ENCODE results near the gene RCN1.
"Not testable (repeated sequence)": the region's sequence is repeated elsewhere in the genome, so short reads cannot be mapped to it uniquely, and the experiment has no call there.

The RCN1 gene

DNA sequence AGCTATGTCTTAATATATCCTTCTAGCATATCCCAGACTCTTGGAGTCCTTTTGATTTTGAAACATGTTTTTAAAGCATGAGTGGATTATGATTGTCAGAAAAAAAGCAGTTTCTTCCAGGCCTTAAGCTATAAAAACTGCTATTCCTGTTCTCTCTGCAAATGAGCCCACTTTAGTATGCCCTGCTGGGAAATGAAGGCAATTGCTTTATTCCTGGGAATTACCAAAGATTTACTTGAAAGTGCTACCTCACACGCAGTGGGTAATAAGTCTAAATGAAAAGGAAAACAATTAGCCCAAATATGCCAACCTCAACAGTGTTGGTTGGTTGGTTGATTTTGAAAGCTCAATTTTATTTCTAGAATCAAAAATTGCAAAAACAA lies 17.2 kb upstream of the RCN1 start:
- in situ Hi-C loops (cut with MboI; ENCODE audit: low sequenced_read_pairs): no loop called here

DNA sequence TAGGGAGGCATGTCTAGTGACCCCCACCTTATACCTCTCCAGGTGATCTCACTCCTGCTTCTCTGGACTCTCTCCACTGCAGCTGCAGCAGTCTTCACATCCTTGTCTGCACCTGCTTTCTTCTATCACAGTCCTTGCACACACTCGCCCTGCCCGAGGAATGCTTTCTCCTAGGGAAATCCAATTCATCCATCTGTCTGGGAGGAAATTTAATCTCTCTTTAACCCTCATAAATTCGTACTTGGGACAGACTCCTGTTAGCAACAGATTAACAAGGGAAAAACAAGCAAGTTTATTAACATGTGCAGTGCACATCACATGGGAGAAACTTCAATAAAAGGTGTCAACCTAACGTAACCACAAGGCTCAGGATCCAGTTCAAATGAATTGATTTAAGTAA lies 11.3 kb upstream of the RCN1 start:
- in situ Hi-C loops (cut with MboI; ENCODE audit: low sequenced_read_pairs): no loop called here

DNA sequence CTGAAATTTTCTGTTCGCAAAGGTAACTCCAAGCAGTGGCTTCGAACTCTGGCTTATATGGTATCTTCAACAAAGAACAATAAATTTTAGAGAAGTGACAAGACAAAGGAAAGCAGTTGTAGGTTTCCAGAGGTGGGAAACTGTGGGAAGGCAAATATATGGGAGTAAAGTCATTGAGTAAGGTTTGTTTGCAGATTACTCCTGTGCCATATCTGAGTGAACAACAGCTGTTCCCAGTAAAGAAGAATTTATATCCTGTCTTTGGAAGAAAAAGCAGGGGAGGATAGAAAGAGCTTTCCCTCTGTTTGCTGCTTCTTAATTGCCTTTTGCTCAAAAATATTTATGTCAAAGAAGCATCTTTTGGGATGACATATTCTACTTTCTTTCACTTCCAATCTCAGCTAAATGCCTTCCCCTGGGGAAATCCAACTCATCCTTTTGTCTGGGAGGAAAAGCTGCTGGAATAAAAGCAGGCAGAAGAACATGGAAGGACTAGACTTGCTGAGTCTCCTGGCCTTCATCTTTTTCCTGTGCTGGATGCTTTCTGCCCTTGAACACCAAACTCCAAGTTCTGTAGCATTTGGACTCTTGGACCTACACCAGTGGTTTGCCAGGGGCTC lies 10.4 kb upstream of the RCN1 start:
- in situ Hi-C loops (cut with MboI; ENCODE audit: low sequenced_read_pairs): no loop called here

DNA sequence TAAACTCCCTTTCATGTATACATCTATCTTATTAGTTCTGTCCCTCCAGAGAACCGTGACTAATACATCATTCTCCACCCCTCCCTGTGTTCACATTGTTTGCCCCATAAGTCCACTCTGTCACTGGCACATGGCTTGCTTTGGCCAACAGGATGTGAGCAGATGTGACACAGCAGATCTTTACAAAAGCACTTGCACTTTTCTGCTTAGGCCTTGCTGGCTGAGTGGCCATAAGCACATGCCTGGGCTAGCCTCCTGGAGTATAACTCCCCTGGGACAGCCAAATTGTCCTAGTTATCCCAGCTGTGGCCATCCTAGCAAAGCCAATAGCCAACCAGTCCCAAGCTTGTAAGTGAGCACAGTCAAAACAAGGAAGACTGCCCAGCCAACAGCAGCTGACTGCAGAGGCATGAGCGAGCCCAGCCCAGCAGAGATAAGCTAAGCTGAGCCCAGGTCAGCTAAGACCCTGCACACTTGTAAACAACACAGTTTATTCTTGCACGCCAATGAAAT lies 9.7 kb upstream of the RCN1 start:
- in situ Hi-C loops (cut with MboI; ENCODE audit: low sequenced_read_pairs): no loop called here

DNA sequence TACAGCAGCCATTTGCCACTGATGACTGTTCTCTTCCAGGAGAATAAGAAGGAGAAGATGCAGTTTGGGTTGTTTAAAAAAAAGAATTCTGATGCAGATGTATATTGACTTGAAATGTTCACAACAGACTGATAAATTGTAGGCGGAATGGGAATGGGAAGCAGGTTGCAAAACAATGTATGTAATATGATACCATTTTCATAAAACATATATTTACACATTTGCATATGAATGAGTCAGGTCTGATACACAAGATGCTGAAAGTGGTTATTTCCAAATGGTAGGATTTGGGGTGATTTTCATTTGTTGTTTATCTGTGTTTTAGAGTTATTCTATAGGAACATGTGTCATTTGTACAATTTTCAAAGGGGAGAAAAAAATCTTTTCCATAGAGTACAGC lies 9.0 kb upstream of the RCN1 start:
- in situ Hi-C loops (cut with MboI; ENCODE audit: low sequenced_read_pairs): no loop called here

DNA sequence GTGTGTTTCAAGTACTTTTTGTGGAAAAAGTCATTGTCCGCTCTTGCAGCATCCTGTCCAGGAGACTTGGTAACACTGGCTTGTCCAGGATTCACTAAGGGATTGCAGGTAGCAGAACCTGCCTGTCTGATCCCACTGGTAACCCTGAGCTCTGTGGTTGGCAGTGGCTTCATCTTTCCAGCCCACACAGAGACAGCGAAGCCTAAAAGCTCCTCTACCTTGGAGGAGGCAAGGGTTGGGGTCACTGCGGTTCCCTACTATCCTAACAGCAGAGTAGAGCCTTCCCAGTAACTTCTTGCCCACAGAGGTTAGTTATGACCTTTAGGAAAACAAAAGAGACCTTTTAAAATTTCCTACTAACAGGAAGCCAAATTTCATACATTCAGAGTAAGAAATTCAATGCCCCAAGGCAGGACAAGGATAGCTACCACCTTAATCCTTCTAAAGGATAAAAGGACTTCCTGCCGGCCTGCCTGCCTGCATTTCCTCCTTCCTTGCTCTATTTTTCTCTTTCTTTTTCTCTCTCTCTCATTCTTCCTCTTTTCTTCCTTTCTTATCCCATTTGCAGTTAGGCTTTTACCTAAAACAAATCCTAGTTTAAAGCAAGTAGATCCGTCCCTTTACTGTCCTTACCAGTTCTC lies 8.4 kb upstream of the RCN1 start:
- in situ Hi-C loops (cut with MboI; ENCODE audit: low sequenced_read_pairs): no loop called here

DNA sequence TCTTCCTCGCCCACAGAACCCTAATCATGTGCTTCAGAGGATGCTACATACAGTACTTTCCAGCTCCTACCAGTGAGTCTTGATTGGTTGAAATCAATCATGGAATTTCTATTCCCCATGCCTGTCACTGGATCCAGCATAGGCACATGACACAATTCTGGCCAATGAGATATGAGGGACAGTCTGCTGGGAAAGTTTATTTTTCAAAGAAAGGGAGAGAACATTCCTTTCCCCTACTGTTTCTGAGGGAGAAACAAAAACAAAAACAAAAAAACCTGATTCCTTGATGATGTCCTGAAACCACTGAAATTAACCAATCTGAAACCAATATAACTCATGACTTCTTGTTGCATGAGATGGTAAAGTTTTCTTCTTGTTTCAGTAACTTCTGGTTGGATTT lies 3.3 kb upstream of the RCN1 start:
- in situ Hi-C loops (cut with MboI; ENCODE audit: low sequenced_read_pairs): no loop called here

DNA sequence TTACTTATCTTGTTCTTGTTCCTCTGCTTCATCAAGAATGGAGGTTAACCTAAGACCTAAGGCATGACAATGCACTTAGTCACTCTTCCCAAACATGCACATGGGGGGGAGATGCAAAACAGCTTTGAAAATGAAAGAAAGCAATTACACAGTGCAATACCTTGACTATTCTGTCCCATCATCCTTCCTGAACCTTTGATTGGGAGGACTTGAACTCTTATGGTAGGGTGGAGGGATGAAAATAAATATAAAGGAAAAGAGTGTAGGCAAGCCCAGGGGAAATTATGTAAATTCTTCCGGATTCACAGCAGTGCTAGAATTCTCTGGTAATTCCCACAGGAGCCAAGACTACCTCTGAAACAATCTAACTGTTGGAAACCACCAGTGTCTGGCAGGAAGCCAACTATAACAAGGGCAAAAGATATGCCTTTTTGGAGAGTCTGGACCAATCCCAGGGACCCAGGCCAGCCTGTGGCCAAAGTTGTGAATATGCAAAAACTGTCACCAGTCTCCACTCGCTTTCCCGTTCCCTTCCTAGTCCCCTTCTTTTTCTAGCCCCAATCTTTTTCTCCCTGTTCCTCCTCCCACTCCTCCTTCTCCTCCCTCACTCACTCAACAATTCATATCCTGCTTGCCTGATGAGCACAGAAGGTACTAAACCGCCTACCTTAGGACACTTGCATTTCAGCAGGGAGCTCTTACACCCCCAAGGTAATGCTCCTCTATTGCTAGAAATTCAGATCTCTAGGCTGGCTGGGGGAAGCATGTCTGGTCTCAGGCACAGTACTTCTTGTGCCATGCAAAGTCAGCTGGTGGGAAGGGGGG lies 2.5 kb upstream of the RCN1 start:
- in situ Hi-C loops (cut with MboI; ENCODE audit: low sequenced_read_pairs): no loop called here

DNA sequence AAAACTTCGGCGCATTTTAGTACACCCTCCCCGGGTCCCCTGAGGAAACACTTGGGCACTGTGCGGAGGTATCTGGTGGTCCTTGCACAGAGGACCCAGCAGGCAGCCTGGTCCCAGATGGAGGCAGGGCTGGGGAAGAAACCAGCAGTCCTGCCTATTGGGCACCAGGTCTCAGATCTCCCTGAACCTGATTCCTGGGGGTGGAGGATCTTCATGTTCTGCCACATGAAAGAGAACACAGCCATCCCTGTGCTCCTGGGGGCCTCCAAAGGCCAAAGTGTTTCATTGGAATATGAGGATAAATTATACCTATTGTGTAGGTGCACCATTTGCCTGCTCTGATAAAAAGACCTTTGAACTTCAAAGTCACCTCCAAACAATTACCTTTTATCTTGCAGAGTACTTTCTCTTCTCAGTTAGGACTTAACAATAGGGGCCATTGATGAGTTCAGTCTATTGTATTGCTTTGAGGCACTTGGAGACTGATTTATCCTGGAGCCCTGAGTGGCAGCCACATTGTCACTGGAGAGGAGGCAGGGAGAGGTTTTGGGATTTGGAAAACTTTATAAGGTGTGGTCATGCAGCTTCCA lies 1.8 kb downstream of the RCN1 start:
- in situ Hi-C loops (cut with MboI; ENCODE audit: low sequenced_read_pairs): no loop called here

DNA sequence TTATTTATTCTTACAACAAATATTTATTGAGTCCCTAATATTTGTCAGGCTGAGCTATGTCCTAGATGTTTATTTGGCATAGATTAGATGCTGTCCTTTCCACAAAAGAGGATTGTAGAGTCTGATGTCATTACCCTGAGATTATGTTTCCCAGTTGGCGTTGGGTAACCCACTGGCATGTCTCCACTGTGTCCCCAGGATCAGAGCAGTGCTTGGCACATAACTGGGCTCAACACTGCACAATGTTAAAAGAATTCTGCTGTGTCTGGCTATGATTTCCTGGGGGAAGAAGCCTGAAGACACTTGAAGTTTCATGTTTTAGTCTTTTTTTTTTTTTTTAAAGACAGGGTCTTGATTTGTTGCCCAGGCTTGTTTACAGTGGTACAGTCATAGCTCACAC lies 4.0 kb downstream of the RCN1 start:
- in situ Hi-C loops (cut with MboI; ENCODE audit: low sequenced_read_pairs): no loop called here

DNA sequence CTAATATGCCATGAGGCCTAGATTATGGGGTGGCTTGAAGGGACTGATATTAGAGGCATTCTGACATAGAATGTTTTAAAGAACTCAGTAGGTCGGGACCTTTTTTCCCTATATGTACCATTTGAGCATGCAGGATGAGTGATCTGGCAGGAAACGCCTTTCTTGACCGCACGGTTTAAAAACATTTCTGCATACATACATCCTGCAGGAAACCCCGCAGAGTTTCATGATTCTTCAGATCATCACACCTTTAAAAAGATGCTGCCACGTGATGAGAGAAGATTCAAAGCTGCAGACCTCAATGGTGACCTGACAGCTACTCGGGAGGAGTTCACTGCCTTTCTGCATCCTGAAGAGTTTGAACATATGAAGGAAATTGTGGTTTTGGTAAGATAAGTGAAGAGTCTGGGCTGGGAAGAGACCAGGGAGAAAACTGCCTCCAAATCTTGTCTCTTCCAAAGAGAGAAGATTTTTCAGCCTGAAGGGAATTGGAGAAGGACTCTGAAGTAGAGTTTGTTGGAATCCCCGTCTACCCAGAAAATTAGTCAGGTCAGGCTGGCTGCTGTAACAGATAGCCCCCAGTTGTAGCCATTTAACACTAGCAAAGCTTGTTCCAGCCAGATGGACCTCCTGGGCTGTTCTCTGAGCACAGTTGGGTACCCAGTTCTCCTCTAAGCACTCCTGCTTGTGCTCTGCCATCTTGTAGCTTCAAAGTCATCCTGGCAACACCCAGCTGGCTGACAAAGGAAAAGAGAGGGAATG lies 7.4 kb downstream of the RCN1 start:
- in situ Hi-C loops (cut with MboI; ENCODE audit: low sequenced_read_pairs): no loop called here

DNA sequence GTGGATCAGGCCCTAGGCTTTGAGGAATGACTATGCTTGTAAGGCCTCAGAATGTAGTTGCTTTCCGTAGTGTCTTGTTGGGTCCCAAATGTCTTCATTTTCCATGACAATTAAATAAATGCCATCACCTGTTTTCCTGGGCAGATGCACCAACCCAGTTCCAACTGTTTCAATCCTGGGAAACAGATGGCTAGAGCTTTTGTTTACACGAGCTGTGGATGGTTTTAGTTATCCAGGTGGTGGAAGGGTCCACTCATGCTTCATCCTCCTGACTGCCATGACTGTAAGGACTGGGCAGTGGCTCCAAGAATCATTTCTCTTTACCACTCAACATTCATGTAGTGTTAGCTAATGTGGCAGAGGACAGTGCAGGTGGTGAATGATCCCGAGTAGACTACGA lies 8.6 kb downstream of the RCN1 start:
- in situ Hi-C loops (cut with MboI; ENCODE audit: low sequenced_read_pairs): no loop called here

DNA sequence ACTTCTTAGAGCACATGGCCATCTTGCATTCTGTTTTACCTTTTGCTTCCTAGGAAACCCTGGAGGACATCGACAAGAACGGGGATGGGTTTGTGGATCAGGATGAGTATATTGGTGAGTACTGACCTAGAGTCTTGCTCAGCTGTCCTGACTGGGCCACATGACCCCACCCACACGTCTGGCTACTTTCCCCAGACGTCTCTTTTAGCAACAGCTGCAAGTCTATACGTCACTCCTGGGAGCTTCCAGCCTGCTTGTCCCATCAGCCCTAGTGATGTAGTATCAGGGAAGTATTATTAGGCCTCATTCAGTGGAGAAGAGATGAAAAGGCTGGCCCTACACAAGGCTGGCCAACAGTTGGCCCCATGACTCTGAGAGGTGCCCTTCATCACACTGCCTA lies 9.6 kb downstream of the RCN1 start:
- in situ Hi-C loops (cut with MboI; ENCODE audit: low sequenced_read_pairs): no loop called here

DNA sequence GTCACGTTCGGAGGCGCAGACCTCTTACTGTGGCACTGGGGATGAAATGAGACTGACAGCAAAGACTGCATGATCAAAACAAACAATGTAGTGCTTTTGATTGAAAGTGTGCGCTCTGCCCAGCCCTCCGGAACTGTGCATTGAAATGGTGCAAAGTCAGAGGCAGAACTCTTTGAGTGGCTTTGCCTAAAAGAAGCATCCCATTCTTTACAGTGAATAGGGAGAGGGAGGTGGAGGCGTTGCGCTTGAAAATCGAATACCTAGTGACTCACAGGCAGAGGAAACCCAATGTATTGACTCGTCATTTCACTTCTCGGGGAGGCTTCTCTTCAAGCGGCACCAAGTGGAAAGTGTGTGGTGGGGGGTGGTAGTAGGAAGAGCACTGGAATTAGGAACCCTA lies 10.9 kb downstream of the RCN1 start:
- in situ Hi-C loops (cut with MboI; ENCODE audit: low sequenced_read_pairs): no loop called here

DNA sequence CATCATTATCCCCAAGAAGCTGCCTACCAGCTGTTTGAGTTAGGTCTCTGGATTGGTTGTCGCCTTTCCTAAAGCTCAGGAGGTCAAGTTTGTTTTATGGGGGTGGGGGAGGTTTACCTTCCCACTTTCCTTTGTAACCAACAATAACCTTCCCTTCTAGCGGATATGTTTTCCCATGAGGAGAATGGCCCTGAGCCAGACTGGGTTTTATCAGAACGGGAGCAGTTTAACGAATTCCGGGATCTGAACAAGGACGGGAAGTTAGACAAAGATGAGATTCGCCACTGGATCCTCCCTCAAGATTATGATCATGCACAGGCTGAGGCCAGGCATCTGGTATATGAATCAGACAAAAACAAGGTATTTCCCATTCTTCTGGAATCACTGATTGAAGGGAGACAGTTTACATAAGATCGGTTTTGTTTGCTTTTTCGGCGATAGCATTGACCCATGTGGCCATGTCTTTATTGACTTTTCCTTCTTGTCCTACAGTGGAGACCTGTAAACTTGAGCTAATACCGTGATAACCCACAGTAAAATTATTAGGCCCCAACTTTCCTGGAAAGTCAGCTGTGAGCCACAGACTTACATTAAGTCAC lies 12.3 kb downstream of the RCN1 start:
- in situ Hi-C loops (cut with MboI; ENCODE audit: low sequenced_read_pairs): not testable (repeated sequence)

DNA sequence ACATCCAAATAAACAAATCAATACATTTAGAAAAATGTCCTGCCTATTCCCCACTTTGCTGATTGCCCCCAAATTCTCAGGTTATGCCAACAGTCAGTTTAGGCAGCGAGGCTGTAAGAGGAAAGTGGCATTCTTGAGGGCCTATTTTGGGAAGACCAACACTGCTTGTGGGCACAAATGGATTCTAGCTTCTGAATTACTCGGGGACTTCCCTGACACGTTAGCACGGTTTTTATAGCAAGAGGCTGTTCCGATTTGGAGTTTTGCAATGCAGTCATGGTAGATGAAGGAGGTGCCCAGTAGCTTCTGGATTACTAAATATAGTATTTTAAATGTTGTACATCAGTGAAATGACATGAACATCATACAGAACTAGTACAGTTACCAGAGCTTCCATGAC lies 13.1 kb downstream of the RCN1 start:
- in situ Hi-C loops (cut with MboI; ENCODE audit: low sequenced_read_pairs): no loop called here

DNA sequence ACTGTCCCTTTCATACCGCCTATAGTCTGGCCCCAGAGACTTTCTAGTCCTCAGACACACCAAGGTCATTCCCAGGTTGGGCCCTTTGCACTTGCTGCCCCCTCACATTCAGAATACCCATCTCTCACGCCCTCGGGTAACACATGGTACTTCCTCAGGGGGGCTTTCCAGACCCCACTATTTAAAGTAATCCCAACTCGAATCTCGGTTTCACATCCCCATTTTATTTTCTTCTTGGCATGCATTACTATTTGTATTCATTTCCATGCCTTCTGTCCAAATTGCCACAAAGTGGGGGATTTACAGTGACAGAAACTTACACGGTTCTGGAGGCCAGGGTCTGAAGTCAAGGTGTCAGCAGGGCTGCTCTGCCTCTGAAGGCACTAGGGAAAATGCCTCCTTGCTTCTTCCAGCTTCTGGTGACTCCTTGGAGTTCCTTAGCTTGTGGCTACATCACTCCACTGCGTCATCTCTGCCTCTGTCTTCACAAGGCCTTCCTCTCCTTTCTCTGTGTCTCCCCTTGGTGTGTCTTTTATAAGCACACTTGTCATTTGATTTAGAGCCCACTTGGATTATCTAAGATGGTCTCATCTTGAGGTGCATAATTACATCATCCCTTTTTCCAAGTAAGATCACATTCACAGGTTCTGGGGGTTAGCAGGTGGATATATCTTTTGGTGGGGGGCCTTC lies 15.1 kb downstream of the RCN1 start:
- in situ Hi-C loops (cut with MboI; ENCODE audit: low sequenced_read_pairs): no loop called here

DNA sequence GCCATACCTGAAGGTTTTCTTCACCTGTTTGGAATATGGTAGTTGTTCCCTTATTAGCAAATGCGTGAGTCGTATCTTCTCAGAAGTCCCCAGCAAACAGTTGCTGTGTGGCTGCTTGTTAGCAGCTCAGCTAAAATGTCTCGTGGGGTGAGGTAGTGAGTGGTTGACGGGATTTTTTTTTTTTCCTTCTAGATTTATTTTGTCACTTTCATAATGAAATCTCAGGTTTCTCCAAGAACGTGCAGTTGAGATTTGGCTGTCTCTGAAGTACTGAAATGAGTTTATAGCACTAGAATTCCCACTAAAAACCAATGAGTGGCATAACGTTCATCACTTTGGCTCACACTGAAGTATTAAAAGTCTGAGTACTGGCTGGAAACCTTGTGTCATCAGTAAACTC lies 16.8 kb downstream of the RCN1 start:
- in situ Hi-C loops (cut with MboI; ENCODE audit: low sequenced_read_pairs): no loop called here

DNA sequence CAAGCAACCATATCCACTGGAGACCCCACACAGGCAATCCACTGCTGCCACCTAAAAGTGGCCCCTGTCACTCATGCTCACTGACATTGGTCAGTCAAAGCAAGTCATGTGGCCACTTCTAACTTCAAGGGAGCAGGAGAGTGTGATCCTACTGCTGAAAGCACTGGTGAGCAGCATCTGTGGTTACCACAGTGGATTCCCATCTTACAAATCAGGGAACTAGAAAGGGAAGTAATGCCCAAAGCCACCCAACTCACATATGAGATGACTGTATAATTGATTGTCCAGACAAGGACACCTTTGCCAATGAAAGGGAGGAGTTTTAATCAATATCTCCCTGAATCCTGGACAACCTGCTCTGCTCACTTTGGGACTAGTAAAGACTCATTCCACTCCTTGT lies 17.7 kb downstream of the RCN1 start:
- in situ Hi-C loops (cut with MboI; ENCODE audit: low sequenced_read_pairs): no loop called here

DNA sequence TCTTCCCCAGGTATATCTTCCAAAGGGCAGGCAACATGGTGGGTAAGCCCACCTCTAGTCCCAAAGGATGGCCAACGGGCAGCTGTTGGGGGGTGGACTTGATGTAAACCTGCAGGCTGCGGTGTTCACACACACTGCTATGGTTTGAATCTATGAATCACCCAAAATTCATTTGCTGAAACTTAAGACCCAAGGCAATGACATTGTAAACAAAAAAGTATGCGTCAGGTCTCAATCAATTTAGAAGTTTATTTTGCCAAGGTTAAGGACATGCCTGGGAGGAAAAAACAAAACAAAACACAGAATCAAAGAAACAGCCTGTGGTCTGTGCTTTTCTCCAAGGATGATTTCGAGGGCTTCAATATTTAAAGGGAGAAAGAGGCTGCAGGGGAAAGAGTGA lies 18.3 kb downstream of the RCN1 start:
- in situ Hi-C loops (cut with MboI; ENCODE audit: low sequenced_read_pairs): no loop called here
